Brain pericyte (primary cell): ENCODE data around the gene PRELID3B.

Source experiments
- DNase-seq: peaks from one replicate; pipeline ENCODE4 v3.0.0-alpha.2; 2012; ENCODE audit warnings: low read depth, low spot score

Gene PRELID3B

DNA sequence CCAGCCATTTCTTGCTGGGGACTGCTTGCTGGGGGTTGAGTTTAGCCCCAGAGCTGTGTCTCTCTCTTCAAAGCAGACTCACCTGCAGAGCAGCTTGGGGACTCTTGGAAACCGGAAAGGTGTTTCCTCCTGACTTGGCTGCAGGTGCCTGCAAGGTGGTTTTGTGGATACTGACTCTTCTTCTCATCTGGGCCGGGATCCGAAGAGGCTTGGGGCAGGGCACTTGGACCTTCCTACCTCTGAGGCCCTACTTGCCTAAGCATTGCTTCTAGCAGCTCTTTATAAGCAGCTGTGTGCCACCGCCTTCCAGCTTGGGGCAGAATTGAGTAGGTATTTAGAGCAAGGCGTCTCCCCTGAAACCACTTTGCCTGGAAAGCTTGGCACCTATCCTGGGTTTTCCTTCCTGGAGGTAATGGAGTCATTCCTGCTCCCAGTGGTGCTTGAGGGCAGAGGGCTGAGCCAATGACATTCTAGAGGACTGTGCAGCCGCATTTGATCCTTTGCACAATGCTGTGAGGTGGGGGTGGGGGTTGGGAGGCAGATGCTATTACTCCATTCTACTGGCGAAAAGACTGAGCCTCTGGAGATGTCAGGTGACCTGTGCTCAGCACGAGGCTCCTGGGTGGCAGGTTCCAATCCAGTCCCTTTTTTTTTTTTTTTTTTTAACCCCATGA, 32.1 kb downstream of the PRELID3B start:
- DNase-seq, result no peak

DNA sequence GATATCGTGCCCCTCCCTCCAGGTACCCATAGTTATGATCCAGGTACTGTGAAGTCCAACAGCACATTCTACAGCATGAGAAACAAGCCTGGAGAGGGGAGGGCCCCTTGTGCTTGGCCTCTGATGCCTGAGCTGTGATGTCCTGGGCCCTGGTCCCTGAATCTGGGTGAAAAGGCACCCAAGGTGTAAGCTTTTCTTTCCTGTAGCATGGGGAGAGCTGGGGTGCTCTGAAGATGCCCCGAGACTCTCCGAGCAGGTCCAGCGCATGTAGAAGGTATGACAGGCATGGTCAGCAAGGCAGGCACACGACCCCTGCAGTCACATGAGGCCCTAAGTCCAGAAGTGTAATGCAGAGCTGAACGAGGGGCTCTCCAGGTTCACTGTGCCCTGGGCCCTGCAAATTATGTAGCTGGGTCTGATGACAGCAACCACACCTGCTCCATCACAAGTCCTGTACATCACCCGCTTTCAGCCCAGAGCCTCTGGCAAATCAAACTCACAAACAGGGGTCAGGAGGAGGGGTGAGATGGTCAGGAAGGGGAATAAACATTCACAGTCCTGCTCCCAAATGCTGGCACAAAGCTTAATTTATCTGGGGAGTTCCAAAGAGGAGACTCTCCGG, 33.8 kb downstream of the PRELID3B start:
- no peak for DNase-seq

DNA sequence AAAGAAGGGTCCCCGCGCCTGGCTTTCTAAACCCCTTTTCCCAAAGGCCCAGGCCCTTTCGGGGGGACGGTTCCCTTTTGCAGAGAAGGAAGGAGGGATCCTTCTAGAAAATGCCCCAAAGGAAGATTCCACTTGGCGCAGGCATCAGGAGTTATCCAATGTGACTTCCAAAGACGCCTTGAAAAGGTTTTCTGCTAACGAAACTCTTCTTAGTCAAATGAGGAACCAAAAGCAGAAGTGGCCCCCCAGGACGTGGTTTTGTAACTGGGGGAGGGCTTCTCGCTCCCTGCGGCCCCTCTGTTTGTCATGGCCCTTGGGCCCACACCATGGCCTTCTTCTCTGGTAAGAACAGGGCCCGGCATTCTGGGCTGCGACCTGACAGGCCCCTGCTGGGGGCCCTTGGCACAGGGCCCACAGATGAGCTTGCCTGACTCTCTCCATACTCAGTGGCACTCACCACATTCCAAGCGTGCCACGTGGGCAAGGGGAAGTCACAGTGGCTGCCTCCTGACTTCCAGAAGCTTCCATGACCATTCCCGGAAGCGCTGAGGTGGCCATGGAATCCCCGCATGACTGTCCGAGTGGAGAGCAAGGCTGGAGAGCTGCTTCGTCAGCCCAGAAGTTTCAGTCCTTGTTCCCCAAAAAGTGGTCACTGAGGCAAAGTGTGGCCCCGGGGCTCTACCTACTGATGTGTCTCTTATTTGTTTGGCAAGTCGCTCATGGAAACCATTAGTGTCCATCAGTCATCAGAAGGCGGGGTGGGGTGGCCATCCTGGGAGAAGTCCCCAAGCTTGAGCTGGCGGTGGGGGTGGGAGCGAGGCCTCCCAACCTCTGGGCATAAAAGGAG, 34.7 kb downstream of the PRELID3B start:
- no peak for DNase-seq

DNA sequence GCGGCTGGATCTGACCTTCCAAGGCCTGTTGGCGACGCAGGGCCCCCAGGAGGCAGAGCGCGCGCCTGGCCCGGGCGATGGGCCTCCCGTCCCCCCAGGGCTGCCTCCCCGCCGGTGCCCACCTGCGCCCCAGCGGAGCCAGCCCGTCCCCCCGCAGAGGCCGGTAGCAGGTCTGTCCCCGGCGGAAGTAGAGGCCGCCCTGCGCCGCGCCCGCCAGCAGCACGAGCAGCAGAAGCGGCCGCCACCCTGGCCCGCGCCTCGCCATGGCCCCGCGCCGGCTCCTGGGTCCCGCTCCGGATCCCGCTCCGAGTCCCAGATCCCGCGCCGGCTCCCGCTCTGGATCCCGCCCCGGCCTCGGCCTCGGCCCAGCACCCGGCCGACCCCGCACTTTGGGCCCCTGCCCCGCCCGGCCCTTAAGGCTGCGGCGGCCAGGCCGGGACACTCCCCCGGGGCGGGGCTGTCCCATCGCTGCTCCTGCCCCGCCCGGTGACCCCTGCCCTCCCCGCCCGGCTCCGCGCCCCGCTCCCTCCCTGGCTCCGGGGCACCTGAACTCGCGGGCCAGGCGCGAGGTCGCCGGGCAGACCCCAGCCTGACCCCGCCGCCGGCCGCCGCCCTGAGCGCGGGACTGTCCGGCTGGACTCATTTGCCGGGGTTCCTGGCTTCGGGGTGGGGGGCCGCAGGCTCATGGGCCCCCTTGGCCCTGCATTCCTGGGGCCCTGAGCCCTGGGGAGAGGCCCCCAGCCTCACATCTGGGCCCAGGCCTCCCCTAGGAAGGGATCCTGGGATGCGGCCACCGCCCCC, 35.5 kb downstream of the PRELID3B start, which contains the start of gene CTSZ:
Gene CTSZ, minus strand, starts transcription at position 391 of the 801 bp plus-strand sequence. Its CDS starts 126 bp downstream, at position 265.
- DNase-seq, result no peak

DNA sequence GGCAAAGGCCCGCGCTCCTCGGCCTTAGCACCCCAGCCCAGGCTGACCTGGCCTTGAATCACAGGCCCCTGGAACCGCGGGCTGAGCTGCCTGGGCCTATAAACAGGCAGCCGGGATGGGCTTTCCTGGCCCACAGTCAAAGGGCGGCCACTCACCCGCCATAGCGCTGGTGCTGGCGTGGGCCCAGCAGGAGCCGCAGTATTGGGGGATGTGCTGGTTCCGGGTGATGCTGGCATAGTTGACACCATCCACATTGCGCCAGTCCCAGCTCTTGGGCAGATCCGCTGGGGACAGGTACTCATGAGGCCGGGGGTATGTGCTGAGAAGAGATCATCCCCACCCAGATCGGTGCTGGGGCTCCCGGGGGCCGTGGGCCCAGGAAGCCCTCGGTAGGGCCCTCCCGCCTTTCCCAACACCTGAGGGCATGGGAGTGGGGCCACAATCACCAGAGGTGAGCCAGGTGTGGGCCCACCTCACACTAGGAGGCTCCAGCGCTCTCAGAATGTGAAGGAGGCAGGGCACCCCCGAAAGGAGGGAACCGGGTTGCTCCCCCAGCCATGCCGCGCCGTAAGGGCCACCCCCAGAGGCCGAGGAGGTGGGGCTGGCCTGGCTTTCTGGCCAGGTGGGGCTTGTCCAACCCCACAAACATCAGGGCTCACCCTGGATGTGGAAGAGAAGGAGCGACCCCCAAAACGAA, 36.3 kb downstream of the PRELID3B start:
- DNase-seq, result no peak

DNA sequence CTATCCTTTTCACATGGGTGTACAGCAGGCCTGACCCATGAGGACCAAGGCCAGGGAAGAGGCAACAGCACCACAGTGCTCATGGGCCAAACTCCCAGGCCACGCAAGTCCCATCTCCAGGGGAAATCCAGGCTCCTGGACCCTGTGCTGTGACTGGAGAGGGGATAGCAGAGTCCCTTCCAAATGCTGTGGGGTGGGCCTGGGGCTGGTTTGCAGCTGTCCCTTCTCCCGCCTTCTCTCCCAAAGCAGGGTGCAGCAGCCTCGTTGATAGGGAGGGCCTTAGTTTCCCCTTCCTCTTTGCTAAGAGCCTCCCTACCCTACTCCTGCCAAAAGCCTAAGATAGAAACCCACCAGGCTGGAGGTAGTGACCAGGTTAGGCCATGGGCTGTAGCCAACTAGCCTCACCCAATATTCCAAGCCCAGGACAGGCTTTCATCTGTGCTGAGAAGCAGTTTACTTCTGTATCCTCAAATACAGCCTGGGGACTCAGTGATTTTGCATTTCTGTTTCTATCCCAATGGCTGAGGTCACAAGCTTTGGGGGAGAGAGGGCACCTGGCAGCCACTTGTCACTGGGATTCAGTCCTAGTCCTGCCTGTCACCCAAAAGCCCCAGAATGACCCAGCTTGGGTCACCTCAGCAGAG, 36.9 kb downstream of the PRELID3B start:
- DNase-seq, result no peak

DNA sequence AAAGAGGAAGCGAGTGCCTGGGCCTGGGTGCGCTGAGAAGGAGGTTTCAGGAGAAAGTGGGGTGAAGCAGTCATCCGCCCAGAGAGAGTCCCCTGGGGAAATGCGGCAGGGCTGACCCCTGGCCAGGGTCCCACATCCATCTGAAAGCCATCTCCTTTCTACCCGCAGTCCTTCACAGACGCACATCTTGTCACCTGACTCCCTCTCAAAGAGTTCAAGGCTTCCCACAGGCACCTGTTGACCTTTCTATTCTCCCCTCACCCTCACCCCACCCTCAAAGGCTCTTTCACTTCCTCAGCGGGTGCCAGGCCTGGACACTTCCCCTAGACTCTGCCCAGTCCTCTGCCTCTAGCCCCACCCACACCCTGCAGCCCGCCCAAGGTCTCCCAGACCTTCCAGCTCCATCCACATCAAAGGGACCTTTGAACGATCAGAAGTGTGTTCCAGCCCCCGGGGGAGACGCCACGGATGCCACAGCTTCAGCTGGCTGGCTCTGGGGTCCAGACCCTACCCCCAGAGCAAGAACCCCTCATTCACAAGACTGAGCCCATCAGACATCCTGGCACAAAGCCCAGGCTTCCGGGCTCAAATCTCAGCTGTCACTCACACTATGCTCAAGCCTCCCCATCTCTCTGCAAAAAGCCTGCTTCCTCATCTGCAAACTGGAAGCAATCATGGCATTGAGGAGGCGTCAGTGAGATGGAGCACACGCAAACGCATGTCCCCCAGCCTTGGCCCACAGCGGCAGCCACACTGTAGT, 37.6 kb downstream of the PRELID3B start:
- DNase-seq, result no peak

DNA sequence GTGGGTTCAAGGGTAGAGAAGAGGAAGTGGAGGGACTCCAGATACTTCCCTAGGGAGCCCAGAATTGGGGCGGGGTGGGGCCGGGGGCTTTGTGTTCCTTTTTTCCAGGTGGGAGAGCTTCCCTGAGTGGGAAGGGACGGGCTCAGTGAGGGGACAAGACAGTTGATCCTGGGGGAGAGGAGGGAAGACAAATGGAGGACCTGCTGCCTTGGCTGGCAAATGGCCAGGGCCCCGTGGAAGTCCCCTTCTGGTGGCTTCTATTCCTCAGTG, 38.2 kb downstream of the PRELID3B start:
- DNase-seq, result no peak

DNA sequence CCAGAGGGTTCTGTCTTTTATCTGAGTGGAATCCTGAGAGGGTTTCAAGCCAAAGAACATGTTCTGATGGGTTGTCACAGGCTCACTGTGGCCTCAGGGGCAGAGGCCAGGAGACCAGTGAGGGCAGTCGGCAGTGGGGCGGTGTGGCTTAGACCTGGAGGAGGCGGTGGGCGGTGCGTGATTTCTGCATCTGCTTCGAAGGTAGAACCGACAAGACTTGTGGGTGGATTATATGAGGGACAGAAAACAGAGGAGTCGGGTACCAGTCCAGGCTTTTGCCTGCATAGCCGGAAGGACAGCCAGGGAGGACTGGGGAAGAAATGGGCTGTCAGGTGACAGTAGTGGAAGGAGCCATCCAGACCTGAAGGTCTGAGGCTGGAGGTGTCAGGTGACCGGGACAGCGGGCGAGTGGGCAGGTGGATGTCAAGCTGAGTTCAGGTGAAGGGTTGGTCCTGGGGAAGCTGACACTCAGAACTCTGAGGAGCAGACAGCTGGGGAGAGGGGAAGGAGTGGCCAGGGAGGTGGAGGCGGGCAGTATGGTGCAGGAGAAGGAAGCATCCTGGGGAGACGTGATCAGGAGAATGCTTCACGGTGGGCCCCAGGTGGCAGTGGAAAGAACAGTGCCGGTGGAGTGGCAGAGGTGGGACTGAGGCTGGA, 38.6 kb downstream of the PRELID3B start:
- no peak for DNase-seq

DNA sequence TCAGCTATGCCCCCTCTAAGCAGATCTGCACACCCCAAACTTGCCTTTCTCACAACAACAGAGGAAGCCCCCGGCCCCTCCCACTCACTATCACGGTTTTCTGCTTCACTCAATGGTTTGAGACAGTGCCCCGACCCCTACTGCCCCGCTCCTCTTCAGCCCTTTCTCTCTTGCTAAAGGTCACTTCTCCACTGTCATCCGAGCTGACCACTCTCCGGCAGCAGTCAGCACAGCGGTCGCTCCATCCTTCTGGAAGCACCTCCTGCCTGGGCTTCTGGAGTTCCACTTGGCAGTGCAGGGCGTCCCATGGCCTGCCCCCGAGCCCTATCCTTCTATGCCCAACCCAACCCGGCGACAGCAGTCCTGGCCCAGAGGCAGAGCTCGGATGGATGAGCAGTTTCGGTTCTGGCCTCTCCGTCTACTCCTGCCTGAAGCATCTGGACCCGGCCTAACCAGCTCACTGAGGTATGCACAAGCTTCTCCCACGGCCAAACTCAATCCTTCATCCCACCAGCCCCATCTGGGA, 39.6 kb downstream of the PRELID3B start:
- no peak for DNase-seq

DNA sequence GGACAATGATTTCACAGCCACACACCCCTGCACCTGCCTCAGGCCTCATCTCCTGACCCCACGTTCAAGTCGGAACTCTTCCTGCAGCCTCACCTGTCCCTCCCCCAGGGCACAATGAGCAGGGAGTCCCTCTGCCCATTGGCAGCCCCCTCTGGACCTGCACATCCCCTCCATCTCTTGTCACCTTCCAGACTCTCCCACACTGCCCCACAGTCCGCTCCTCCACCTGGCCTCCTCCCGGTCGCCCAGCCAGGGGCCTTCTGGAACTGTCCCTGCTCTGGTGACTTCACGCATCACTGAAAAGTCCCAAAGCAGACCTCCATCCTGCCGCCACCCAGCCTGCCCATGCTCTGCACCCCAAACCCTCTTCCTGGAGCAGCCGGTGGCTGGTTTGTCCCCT, 40.2 kb downstream of the PRELID3B start:
- DNase-seq, result no peak

DNA sequence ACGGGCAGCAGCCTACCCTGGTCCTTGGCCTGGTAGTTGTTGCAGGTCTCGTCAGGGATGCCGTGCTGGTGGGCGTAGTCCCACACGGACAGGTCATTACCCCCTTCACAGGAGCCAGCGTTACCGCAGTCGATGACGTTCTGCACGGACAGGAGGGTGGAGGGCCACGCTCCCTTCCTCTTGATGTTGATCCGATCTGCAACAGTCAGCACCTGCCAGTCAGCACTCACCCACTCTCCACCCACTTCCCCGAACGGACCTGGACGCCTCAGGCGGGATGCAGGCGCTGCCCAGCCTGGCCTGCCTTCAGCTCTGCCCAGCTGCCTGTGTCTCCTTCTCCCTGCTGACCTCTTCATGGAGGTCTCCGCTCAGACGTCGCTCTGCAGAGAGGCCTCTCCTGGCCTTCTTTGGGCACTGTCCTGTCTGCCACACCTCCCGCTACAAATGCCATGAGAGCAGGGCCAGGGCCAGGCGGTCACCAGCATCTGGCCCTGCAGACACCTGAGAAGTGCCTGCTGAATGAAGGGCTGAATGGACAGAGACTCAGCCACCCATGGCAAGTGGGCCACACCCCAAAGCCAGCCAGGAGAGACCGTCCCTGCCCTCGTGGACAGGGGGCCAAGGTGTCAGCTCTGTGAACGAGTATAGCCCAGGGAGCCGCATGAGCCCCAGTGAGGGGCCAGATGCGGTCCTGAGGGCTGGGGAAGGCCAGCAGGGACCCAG, 41.0 kb downstream of the PRELID3B start:
- no peak for DNase-seq

DNA sequence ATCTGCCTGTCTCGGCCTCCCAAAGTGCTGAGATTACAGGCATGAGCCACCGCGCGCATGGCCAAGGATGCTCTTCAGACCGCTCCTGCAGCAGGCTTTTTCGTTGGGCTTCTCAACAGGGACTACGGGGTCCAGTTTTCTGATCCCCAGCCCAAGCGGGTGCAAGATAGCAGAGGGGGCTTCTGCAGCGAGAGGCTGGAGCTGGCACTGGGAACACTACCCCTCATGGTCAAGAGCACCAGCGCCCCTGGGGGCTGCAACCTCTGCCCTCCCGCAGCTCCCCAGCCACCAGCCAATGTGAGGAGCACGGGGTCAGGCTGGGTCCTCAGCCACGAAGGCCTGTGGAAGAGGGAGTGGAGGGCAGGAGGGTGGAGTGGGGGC, 41.5 kb downstream of the PRELID3B start:
- DNase-seq, result no peak

DNA sequence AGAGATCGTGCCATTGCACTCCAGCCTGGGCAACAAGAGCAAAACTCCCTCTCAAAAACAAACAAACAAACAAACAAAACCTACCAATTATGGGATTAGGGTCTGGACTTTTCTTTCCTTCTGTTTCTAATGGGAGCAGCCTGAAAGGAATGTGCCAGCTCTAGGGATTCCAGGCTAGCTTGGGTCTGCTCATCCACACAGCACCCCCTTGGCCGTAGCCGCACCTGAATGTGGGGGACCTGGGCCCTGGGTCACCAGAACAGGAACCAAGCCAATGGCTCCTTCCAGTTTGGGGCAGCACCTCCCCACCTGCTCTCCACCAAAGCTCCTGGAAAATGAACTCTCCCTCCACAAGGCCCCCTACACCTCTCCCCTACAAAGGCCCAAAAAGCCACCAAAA, 42.3 kb downstream of the PRELID3B start:
- no peak for DNase-seq

DNA sequence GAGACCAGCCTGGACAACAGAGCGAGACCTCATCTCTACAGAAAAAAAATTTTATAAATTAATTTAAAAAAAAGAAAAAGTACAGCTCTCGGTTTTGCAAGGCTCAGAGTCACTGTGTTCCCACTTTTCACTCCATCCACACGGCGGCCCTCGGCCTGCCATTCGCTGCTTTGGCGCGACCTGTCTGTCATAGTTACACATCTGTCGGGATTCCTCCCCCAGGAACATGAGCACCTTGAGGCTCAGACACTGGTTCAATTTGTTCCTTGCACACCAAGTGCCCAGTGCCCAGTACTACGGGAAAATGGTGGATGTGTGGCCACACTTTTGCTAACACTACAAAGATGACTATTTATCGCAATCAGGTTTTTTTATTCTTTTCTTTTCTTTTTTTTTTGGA, 43.9 kb downstream of the PRELID3B start:
- no peak for DNase-seq

DNA sequence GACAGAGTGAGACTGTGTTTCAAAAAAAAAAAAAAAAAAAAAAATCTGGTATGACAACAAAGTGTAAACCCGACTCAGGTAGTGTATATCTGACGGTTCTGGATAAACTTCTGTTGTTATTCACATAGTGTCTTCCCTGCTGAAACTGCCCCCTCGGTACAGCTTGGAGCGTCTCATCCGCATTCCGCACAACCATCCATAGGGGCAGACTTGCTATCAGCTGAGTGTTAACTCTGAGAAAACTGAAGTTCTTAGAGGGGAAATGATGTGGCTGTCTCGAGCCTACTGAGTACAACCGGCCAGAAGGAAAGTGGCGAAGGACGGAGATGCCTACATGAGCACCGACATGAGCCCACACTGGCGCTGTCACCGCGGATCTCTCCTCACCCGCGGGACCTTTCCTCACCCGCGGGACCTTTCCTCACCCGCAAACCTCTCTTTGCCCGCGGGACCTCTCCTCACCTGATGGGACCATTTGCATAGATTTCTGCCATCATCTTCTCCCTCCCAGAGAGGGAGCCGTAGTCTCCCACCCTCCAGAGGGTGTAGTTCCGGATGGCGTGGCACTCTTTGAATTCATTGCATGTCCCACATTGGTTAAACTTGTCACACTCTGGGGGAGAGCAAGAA, 45.3 kb downstream of the PRELID3B start:
- no peak for DNase-seq

DNA sequence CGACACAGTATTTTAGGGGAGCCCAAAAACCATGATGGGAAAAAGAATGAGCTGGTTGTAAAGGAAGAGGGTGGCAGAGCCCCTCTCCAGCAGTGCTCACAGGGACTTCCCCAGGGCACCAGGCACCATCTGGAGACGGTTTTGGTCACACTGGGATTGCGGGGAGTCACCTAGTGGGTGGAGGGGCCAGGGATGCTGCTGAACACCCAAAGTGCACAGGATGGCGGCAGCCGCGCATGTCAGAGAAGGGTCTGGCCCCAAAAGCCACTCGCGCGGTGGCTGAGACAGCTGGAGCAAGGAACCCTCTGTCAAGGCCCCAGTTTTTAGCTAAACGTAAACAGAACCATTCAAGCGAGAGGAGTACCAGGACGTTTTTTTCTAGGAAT, 46.4 kb downstream of the PRELID3B start:
- DNase-seq, result no peak

DNA sequence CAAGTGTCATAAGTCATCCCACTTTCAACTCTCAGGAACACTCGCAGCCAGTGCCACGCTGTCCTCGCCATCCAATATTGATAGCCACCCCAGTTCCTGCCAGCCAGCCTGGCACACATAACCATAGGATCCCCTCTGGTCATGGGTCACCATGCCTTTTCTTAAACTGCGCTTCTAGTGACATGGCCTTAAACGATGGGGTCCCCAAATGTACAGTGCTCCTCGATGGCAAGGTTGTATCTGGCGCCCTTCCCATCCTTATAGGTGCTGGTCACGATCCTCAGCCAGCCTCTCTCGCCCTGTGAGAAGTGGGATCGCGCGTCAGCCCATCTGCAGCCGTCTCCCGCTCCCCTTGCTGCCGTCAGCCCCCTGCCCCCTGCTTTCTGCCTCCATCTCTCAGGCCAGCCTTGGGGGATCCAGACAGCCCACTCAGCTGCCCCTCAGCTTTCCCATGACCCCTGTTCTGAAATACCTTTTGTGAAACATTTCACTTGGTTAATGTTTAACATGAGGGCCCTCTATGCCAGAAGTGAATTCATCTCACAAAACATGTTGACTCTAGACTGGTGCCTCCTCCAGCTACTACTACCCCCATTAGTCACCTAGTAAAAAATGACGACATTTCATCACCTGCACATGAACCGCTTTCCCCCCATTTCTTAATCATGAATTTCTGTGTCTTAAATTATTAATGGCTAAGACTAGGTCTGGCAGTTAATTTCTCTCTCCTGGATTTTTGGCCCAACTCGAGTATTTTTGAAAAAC, 46.9 kb downstream of the PRELID3B start:
- no peak for DNase-seq
